Endometrial microvascular endothelial cells (primary cell): Measurements from ENCODE around the gene ARF5. TPM values are rescaled to one million over a fixed set of nuclear protein-coding genes. Genes with fewer than 3 reads are reported as not detected.

ENCODE experiments used
- in situ Hi-C: cut with HindIII; loops from 2 replicates; pipeline ENCODE4 v1.10.0; 2017; ENCODE audit warnings: low sequenced_read_pairs, low pct_unique_long_range_greater_than_20kb; ENCODE audit errors: inconsistent ontology term
- total RNA-seq: library from RNA; depleted of rRNA; stranded (reverse); fragments of >200 nt; gene quantifications from one replicate; pipeline ENCODE4 v1.2.3, GENCODE V29; 2015; ENCODE audit errors: inconsistent ontology term

Gene ARF5
- total RNA-seq, 1 donor from 2014 or later, result 218 TPM

DNA sequence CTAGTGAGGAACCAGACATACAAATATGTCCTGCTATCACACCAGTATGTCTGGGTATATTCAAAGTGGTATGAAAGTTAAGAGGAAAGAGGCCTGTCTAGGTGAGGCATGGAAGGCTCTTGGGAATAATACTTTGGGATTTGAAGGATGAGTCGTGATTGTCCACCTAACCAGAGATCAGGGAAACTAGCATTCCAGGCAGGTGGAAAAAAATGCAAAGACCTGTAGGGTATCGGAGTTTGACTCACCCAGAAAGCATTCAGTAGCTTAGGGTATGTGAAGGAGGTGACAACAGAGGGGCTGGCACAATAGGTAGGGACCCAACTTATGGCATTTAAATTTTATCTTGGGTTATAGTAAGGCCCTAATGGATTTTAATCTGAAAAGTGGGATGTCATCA lies 1.9 kb upstream of the ARF5 start:
- in situ Hi-C loops, result no loop called here

- in situ Hi-C loops, result no loop called here
These were observed 570 bp upstream of the ARF5 start for GRCh38 chr7:127587663-127588018.

- in situ Hi-C loops, result no loop called here
These were observed 679 bp downstream of the ARF5 start for GRCh38 chr7:127588697-127589482.

DNA sequence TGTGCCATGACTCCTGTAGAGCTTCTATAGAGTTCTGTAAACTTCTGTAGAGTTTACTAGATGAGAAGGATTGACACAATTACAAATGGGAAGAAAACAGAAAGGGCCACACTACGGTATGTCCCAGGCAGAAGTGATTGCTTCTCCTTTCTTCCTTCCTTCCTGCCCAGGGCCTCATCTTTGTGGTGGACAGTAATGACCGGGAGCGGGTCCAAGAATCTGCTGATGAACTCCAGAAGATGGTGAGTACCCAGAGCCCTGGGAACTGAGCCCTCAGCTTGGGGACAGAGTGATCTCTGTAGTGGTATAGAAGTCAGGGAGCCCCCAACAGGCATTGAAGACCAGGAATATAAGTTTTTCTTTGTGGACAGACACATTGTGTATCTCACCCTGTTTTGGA lies 1.7 kb downstream of the ARF5 start:
- in situ Hi-C loops, result no loop called here

DNA sequence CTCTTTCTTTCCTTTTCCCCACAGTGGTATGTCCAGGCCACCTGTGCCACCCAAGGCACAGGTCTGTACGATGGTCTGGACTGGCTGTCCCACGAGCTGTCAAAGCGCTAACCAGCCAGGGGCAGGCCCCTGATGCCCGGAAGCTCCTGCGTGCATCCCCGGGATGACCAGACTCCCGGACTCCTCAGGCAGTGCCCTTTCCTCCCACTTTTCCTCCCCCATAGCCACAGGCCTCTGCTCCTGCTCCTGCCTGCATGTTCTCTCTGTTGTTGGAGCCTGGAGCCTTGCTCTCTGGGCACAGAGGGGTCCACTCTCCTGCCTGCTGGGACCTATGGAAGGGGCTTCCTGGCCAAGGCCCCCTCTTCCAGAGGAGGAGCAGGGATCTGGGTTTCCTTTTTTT lies 3.0 kb downstream of the ARF5 start:
- in situ Hi-C loops, result no loop called here

- in situ Hi-C loops, result no loop called here
These were observed 3.4 kb downstream of the ARF5 start for GRCh38 chr7:127591591-127591990.

DNA sequence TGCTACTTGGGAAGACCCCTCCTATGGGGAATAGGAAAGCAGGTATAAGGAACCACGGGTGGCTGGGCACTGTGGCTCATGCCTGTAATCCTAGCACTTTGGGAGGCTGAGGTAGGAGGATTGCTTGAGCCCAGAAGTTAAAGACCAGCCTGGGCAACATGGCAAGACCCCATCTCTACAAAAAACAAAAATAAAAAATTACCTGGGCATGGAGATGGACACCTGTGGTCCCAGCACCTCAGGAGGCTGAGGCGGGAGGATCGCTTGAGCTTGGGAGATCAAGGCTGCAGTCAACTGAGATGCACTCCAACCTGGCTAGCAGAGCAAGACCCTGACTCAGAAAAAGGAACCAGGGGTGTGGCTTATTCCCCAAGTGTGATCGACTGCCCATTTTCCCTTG lies 4.3 kb downstream of the ARF5 start:
- in situ Hi-C loops, result no loop called here

DNA sequence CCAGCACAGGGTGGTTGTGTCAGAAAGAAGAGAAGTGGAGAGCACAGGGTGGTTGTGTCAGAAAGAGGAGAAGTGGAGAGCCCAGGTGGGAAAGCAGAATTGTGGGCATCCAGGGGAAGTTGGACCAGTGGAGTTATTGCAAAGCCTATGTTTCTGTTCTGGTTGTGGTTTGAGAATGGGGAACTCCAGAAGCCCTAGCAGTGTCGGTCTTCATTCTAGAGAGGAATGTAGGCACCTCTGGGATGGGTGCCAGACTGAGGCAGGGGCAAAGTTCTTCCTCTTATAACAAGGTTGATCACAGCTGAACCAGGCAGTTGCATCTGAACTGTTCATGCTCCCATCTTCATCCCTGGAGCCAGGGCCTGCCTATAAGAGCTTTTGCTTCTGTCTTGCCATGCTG lies 6.3 kb downstream of the ARF5 start:
- in situ Hi-C loops, result no loop called here

GRCh38 chr7:127595737-127596136 lies 7.5 kb downstream of the ARF5 start:
- in situ Hi-C loops, result no loop called here

DNA sequence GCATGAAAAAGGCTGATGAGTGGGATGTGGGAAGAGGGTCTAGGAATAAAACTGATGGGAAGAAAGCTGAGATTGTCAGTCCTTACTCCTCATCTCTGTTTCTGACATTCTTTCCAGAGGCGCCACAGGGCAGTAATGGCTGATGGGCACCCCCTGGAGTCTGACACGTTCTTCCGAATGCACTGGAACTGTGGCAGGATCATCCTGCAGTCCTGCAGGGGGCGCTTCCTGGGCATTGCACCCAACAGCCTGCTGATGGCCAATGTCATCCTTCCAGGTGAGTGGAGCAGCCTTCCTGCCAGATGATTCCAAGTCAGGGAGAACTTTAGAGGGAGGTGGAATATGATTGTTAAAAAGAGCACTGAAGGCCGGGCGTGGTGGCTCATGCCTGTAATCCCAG lies 10.1 kb downstream of the ARF5 start:
- in situ Hi-C loops, result no loop called here

DNA sequence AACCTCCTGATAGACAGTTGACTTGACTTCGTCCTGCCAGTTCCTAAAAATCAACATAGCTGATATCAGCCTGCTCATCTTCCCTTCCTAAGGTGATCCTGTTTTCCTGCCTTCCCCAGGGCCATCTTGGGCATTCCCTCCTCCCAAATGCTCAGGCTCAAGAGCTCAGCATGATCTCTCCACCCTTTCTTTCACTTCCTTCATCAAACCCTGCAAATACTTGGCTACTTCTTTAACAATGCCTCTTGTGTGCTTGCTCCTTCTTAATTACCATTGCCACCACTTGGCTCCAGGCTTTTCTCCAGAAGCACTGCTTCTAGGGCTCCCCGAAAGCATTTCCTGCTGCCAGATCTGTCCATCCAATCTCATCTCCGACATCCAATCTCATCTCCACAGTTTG lies 12.7 kb downstream of the ARF5 start:
- in situ Hi-C loops, result no loop called here

DNA sequence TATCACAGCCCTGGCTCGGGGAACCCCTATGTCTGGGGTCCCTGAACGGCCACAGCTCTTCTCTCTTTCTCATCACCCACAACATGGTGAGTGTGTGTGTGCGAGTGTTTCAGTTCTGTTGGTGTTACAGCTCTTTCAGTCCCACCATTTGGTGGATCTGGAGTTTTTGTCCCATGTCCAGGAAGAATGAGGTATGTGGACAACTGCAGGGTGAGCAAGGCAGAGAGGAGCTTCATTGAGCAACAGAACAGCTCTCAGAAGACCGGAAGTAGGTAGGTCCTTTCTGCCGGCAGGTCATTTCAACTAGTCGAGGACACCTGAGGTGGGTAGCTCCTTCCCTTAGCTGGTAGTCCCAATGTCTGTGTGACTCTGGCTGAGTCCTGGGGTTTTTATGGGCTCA lies 20.2 kb downstream of the ARF5 start:
- in situ Hi-C loops, result no loop called here

- in situ Hi-C loops, result no loop called here
These were observed 21.1 kb downstream of the ARF5 start for GRCh38 chr7:127609297-127609696.

DNA sequence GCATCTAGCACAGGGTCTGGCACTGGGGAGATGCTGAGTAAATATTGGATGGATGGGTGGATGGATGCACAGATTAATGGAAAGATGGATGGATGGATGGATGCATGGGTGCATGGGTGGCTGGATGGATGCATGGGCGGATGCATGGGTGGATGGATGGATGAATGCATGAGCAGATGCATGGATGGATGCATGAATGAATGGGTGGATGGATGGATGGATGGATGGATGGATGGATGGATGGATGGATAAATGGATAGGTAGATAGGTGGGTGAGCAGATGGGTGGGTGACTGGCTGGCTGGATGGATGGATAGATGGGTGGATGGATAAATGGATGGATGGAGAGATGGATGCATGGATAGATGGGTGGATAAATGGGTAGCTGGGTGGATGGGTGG lies 24.1 kb downstream of the ARF5 start:
- in situ Hi-C loops, result no loop called here

DNA sequence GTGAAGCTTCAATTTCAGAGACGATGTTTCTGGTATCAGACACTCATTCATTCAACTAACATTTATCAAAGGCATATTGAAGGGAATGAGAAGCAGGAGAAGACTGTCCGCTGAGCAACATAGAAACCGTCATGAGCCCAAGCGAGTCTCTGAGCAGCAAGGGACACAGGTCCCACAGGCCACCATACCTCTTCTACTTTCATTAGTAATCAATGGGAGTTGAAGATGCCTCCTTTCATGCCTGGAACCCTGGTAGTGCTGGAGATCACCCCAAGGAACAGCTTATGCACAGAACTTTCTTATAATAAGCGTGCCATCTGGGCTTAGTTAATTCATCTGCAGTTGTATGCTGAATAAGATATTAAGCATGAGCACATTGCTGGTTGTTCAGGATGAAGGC lies 28.5 kb downstream of the ARF5 start:
- in situ Hi-C loops, result no loop called here

GRCh38 chr7:127618042-127618441 lies 29.8 kb downstream of the ARF5 start, which contains the start of gene PAX4:
Gene PAX4 (minus strand): TSS chr7:127618142. CDS start chr7:127615928, 2,214 bp downstream.
- in situ Hi-C loops, result no loop called here

DNA sequence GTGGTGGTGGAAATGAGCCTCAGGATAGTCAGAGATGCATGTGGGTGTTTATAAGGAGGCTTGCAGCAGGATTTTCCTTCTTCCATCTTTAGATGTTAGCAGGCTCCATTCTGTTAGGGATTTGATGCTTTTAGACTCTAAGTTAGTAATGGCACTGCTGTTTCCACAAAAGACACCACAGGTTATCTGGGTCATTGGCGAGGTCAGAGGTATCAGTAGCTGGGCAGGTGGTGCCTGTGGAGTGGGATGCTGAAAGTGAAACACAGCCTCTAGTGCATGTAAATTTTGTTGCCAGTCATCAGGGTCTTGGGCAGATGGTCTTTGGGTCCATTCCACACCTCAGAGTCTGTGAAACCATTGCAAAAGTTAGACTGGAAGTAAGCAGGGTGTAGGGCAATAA lies 30.6 kb downstream of the ARF5 start:
- in situ Hi-C loops, result no loop called here

GRCh38 chr7:127619681-127620405 lies 31.6 kb downstream of the ARF5 start:
- in situ Hi-C loops, result no loop called here

- in situ Hi-C loops, result no loop called here
These were observed 32.4 kb downstream of the ARF5 start for GRCh38 chr7:127620406-127621233.

- in situ Hi-C loops, result no loop called here
These were observed 37.1 kb downstream of the ARF5 start for GRCh38 chr7:127625331-127625730.
